ENCODE results near the gene PEX10.

Gene PEX10

DNA sequence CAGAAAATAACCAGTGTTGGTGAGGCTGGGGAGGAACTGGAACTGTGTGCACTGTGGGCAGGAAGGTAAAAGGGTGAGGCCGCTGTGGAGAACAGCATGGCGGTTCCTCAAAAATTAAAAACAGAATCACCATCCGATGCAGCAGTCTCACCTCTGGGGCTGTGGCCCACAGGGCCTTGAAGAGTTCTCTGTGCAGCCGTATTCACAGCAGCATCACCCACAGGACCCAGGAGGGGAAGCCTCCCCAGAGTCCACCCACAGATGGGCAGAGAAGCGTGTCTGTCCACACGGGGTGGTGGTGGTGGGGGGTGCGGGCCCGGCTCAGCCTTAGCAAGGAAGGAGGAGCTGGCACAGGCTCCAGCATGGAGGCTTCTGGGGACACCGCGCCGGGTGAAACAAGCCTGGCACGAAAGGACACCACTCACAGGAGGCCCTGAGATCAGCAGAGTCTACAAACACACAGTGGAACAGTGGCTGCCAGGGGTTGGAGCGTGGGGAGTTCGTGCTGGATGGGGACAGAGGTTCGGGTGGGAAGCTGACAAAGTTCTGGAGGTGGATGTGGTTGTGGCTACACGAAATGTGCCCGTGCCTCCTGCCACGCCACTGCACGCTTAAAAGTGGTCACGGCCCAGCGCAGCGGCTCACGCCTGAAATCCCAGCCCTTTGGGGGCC lies 32.5 kb downstream of the PEX10 start:
- Histone ChIP-seq H3K79me2 (ENCODE audit: low read length) (no peaks in the 10 kb centered on the region), H3F3A (ENCODE audit: insufficient read depth, low read length) (no peaks in the 10 kb centered on the region), H2AFZ (ENCODE audit: low read length) (no peak overlapping the region), H3K27me3 (replicated peaks; ENCODE audit: insufficient read depth, low read length) (peaks cover 98% of the 10 kb centered on the region), H3K36me3 (replicated peaks; ENCODE audit: insufficient read depth, low read length) (no peaks in the 10 kb centered on the region), H3K4me1 (ENCODE audit: low read length) (no peaks in the 10 kb centered on the region), H3K9me2 (replicated peaks; ENCODE audit: insufficient read depth, low read length) (no peaks in the 10 kb centered on the region), H3K9ac (ENCODE audit: low read length) (no peak overlapping the region), H3K4me2 (ENCODE audit: low read depth, low read length) (no peak overlapping the region), H3K27ac (ENCODE audit: low read length) (no peak overlapping the region), H3K9me3 (replicated peaks; ENCODE audit: insufficient read depth, low read length) (no peaks in the 10 kb centered on the region), H3K4me3 (ENCODE audit: low read length) (no peak overlapping the region), H4K20me1 (ENCODE audit: insufficient read depth, low read length) (no peaks in the 10 kb centered on the region)
- TF ChIP-seq EZH2 (optimal IDR thresholded peaks at IDR 0.05; ENCODE audit: low read depth, low read length) = no peak
- TF ChIP-seq, protein P1, sequence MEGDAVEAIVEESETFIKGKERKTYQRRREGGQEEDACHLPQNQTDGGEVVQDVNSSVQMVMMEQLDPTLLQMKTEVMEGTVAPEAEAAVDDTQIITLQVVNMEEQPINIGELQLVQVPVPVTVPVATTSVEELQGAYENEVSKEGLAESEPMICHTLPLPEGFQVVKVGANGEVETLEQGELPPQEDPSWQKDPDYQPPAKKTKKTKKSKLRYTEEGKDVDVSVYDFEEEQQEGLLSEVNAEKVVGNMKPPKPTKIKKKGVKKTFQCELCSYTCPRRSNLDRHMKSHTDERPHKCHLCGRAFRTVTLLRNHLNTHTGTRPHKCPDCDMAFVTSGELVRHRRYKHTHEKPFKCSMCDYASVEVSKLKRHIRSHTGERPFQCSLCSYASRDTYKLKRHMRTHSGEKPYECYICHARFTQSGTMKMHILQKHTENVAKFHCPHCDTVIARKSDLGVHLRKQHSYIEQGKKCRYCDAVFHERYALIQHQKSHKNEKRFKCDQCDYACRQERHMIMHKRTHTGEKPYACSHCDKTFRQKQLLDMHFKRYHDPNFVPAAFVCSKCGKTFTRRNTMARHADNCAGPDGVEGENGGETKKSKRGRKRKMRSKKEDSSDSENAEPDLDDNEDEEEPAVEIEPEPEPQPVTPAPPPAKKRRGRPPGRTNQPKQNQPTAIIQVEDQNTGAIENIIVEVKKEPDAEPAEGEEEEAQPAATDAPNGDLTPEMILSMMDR (IDR thresholded peaks at IDR 0.05; ENCODE audit: low read length) = no peak
- TF ChIP-seq EZH2phosphoT487 (IDR thresholded peaks at IDR 0.05; ENCODE audit: low read length) = no peak
- DNase-seq = no peak

- H3K27ac ChIP-seq (ENCODE audit: low read length) = no peak overlapping the region
- H3F3A ChIP-seq (ENCODE audit: insufficient read depth, low read length) = no peaks in the 10 kb centered on the region
- H3K9me3 ChIP-seq (replicated peaks; ENCODE audit: insufficient read depth, low read length) = no peaks in the 10 kb centered on the region
- no peaks in the 10 kb centered on the region for H3K4me1 ChIP-seq (ENCODE audit: low read length)
- TF ChIP-seq, protein P1 (IDR thresholded peaks at IDR 0.05; ENCODE audit: low read length) = no peak
- TF ChIP-seq EZH2phosphoT487 (IDR thresholded peaks at IDR 0.05; ENCODE audit: low read length) = no peak
- no peak for TF ChIP-seq EZH2 (optimal IDR thresholded peaks at IDR 0.05; ENCODE audit: low read depth, low read length)
- H4K20me1 ChIP-seq (ENCODE audit: insufficient read depth, low read length) = no peaks in the 10 kb centered on the region
- H3K79me2 ChIP-seq (ENCODE audit: low read length) = no peaks in the 10 kb centered on the region
- peaks cover 98% of the 10 kb centered on the region for H3K27me3 ChIP-seq (replicated peaks; ENCODE audit: insufficient read depth, low read length)
- H3K36me3 ChIP-seq (replicated peaks; ENCODE audit: insufficient read depth, low read length) = no peaks in the 10 kb centered on the region
- H2AFZ ChIP-seq (ENCODE audit: low read length) = no peak overlapping the region
- no peak overlapping the region for H3K4me3 ChIP-seq (ENCODE audit: low read length)
- no peak overlapping the region for H3K4me2 ChIP-seq (ENCODE audit: low read depth, low read length)
- no peak for DNase-seq
- no peak overlapping the region for H3K9ac ChIP-seq (ENCODE audit: low read length)
- no peaks in the 10 kb centered on the region for H3K9me2 ChIP-seq (replicated peaks; ENCODE audit: insufficient read depth, low read length)
Measured at GRCh38 chr1:2378956-2379732, 33.2 kb downstream of the PEX10 start.

- Histone ChIP-seq H4K20me1 (ENCODE audit: insufficient read depth, low read length) (no peaks in the 10 kb centered on the region), H3K79me2 (ENCODE audit: low read length) (no peaks in the 10 kb centered on the region), H3K4me1 (ENCODE audit: low read length) (no peaks in the 10 kb centered on the region), H3K27ac (ENCODE audit: low read length) (no peak overlapping the region), H3K4me2 (ENCODE audit: low read depth, low read length) (no peak overlapping the region), H3K9me2 (replicated peaks; ENCODE audit: insufficient read depth, low read length) (no peaks in the 10 kb centered on the region), H3K36me3 (replicated peaks; ENCODE audit: insufficient read depth, low read length) (no peaks in the 10 kb centered on the region), H3K27me3 (replicated peaks; ENCODE audit: insufficient read depth, low read length) (peaks cover 98% of the 10 kb centered on the region), H3K9me3 (replicated peaks; ENCODE audit: insufficient read depth, low read length) (no peaks in the 10 kb centered on the region), H3K4me3 (ENCODE audit: low read length) (no peak overlapping the region), H2AFZ (ENCODE audit: low read length) (no peak overlapping the region), H3K9ac (ENCODE audit: low read length) (no peak overlapping the region), H3F3A (ENCODE audit: insufficient read depth, low read length) (no peaks in the 10 kb centered on the region)
- TF ChIP-seq, protein P1 (IDR thresholded peaks at IDR 0.05; ENCODE audit: low read length) = no peak
- TF ChIP-seq EZH2 (optimal IDR thresholded peaks at IDR 0.05; ENCODE audit: low read depth, low read length) = no peak
- no peak for DNase-seq
Measured at GRCh38 chr1:2378441-2378851, 33.9 kb downstream of the PEX10 start.
